ENCODE data around the gene VIM. TPM values are rescaled to one million over a fixed set of nuclear protein-coding genes. Genes with fewer than 3 reads are reported as not detected.

The VIM gene
- total and polyA plus RNA-seq, 2 donors (not counting 1 experiment from before 2014, with no cell fraction given): 343 to 375 TPM

Other genes starting within 250 kb of the VIM start
- 4.2 and 5.3 TPM in 2 replicates for gene CUBN, start 98.4 kb upstream of the VIM start, total RNA-seq
- 4.7 and 5.7 TPM in 2 replicates for gene CUBN, start 98.4 kb upstream of the VIM start, polyA plus RNA-seq
- gene TRDMT1, start 26.6 kb upstream of the VIM start, total RNA-seq: 20.4 and 24.5 TPM in 2 replicates
- gene TRDMT1, start 26.6 kb upstream of the VIM start, polyA plus RNA-seq: 3.0 and 3.6 TPM in 2 replicates
- gene ST8SIA6, start 226.4 kb downstream of the VIM start, total RNA-seq: not detected in 2 replicates
- 0.04 TPM in 1 of 2 replicates, not detected in the other for gene ST8SIA6, start 226.4 kb downstream of the VIM start, polyA plus RNA-seq